ENCODE results near the gene ZNF25. TPM values are rescaled to one million over a fixed set of nuclear protein-coding genes. Genes with fewer than 3 reads are reported as not detected.

ZNF25 gene
- total and polyA plus RNA-seq, 9 of the 15 experiments (the other 6 are each of a cell fraction or from before 2014, with no cell fraction given) = 0.62 to 2.3 (median 1.6) TPM

- TF ChIP-seq, protein P1, sequence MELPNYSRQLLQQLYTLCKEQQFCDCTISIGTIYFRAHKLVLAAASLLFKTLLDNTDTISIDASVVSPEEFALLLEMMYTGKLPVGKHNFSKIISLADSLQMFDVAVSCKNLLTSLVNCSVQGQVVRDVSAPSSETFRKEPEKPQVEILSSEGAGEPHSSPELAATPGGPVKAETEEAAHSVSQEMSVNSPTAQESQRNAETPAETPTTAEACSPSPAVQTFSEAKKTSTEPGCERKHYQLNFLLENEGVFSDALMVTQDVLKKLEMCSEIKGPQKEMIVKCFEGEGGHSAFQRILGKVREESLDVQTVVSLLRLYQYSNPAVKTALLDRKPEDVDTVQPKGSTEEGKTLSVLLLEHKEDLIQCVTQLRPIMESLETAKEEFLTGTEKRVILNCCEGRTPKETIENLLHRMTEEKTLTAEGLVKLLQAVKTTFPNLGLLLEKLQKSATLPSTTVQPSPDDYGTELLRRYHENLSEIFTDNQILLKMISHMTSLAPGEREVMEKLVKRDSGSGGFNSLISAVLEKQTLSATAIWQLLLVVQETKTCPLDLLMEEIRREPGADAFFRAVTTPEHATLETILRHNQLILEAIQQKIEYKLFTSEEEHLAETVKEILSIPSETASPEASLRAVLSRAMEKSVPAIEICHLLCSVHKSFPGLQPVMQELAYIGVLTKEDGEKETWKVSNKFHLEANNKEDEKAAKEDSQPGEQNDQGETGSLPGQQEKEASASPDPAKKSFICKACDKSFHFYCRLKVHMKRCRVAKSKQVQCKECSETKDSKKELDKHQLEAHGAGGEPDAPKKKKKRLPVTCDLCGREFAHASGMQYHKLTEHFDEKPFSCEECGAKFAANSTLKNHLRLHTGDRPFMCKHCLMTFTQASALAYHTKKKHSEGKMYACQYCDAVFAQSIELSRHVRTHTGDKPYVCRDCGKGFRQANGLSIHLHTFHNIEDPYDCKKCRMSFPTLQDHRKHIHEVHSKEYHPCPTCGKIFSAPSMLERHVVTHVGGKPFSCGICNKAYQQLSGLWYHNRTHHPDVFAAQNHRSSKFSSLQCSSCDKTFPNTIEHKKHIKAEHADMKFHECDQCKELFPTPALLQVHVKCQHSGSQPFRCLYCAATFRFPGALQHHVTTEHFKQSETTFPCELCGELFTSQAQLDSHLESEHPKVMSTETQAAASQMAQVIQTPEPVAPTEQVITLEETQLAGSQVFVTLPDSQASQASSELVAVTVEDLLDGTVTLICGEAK (IDR thresholded peaks at IDR 0.05) = no peak
- TF ChIP-seq, protein P1 (CRISPR knock-in tag; IDR thresholded peaks at IDR 0.05) = no peak
- TF ChIP-seq ZNF57 (CRISPR knock-in tag; IDR thresholded peaks at IDR 0.05) (no peak), HNRNPK (IDR thresholded peaks at IDR 0.05; ENCODE audit: low read depth, low read length, poor library complexity, severe bottlenecking) (no peak), HDAC8 (tag; IDR thresholded peaks at IDR 0.05) (no peak), FOXP4 (CRISPR knock-in tag; IDR thresholded peaks at IDR 0.05; ENCODE audit: borderline replicate concordance) (no peak), PYGO2 (tag; IDR thresholded peaks at IDR 0.05) (no peak), ZBTB8A (IDR thresholded peaks at IDR 0.05; ENCODE audit: partially characterized antibody) (no peak)
- TF ChIP-seq, protein P2, sequence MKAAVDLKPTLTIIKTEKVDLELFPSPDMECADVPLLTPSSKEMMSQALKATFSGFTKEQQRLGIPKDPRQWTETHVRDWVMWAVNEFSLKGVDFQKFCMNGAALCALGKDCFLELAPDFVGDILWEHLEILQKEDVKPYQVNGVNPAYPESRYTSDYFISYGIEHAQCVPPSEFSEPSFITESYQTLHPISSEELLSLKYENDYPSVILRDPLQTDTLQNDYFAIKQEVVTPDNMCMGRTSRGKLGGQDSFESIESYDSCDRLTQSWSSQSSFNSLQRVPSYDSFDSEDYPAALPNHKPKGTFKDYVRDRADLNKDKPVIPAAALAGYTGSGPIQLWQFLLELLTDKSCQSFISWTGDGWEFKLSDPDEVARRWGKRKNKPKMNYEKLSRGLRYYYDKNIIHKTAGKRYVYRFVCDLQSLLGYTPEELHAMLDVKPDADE (conservative IDR thresholded peaks at IDR 0.05; ENCODE audit: control insufficient read depth, low read depth, low read length) = peak; percentile 54; the same call in 1 of the 2 replicates
- TF ChIP-seq, protein P3, sequence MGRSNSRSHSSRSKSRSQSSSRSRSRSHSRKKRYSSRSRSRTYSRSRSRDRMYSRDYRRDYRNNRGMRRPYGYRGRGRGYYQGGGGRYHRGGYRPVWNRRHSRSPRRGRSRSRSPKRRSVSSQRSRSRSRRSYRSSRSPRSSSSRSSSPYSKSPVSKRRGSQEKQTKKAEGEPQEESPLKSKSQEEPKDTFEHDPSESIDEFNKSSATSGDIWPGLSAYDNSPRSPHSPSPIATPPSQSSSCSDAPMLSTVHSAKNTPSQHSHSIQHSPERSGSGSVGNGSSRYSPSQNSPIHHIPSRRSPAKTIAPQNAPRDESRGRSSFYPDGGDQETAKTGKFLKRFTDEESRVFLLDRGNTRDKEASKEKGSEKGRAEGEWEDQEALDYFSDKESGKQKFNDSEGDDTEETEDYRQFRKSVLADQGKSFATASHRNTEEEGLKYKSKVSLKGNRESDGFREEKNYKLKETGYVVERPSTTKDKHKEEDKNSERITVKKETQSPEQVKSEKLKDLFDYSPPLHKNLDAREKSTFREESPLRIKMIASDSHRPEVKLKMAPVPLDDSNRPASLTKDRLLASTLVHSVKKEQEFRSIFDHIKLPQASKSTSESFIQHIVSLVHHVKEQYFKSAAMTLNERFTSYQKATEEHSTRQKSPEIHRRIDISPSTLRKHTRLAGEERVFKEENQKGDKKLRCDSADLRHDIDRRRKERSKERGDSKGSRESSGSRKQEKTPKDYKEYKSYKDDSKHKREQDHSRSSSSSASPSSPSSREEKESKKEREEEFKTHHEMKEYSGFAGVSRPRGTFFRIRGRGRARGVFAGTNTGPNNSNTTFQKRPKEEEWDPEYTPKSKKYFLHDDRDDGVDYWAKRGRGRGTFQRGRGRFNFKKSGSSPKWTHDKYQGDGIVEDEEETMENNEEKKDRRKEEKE (IDR thresholded peaks at IDR 0.05; ENCODE audit: borderline replicate concordance in 1 of 2, control insufficient read depth in 1 of 2, low read depth in 2 of 2, low read length in 1 of 2) = no peak
Observed at GRCh38 chr10:37976091-37976879, at the start of gene ZNF25 (continued).

All from K562 (cell line).